Dendritic cell treated with granulocyte-macrophage colony-stimulating factor and Interleukin-4, amounts not matched to agents 40 ng/mL and 50 ng/mL, for 4 days (primary cell): Measurements from ENCODE around the gene TBC1D5.
"Not testable (repeated sequence)": the region's sequence is repeated elsewhere in the genome, so short reads cannot be mapped to it uniquely, and the experiment has no call there.

ENCODE experiments used
- H3K27ac Mint-ChIP-seq: one replicate; pipeline ENCODE4 v1.8.0; 2022; ENCODE audit warnings: mild to moderate bottlenecking, mixed read lengths
- H3K27me3 Mint-ChIP-seq: one replicate; pipeline ENCODE4 v1.8.0; 2022; ENCODE audit warnings: mild to moderate bottlenecking, mixed read lengths
- H3K36me3 Mint-ChIP-seq: one replicate; pipeline ENCODE4 v1.8.0; 2022; ENCODE audit warnings: low read depth, mixed read lengths
- H3K4me1 Mint-ChIP-seq: one replicate; pipeline ENCODE4 v1.8.0; 2022; ENCODE audit warnings: low read depth, mixed read lengths
- H3K4me3 Mint-ChIP-seq: one replicate; pipeline ENCODE4 v1.8.0; 2022; ENCODE audit warnings: mild to moderate bottlenecking, moderate library complexity, mixed read lengths
- H3K9me3 Mint-ChIP-seq: one replicate; pipeline ENCODE4 v1.8.0; 2022; ENCODE audit warnings: mixed read lengths
- intact Hi-C: fragments of 100-400 bp; cut with micrococcal nuclease; formaldehyde crosslinking; loops from one replicate; pipeline ENCODE4 v1.15.0; 2022

TBC1D5 gene

GRCh38 chr3:17132286-17133115 is 609.9 kb downstream of the TBC1D5 start:
- Mint-ChIP-seq H3K4me1 (no peaks in the 10 kb centered on the region), H3K27ac (no peak overlapping the region), H3K36me3 (no peaks in the 10 kb centered on the region), H3K27me3 (no peaks in the 10 kb centered on the region), H3K4me3 (no peak overlapping the region), H3K9me3 (peaks cover 22% of the 10 kb centered on the region)
- intact Hi-C loops, result no loop called here

- no peak overlapping the region for H3K4me3 Mint-ChIP-seq
- H3K4me1 Mint-ChIP-seq, result no peaks in the 10 kb centered on the region
- no peaks in the 10 kb centered on the region for H3K36me3 Mint-ChIP-seq
- intact Hi-C loops, result no loop called here
- H3K27me3 Mint-ChIP-seq, result no peaks in the 10 kb centered on the region
- H3K9me3 Mint-ChIP-seq, result peaks cover 27% of the 10 kb centered on the region
- H3K27ac Mint-ChIP-seq, result no peak overlapping the region
These were observed 611.5 kb downstream of the TBC1D5 start for GRCh38 chr3:17130956-17131355.

GRCh38 chr3:17129556-17129955 is 612.9 kb downstream of the TBC1D5 start:
- no peak overlapping the region for H3K27ac Mint-ChIP-seq

GRCh38 chr3:17128671-17129070 is 613.8 kb downstream of the TBC1D5 start:
- peaks cover 21% of the 10 kb centered on the region for H3K9me3 Mint-ChIP-seq
- intact Hi-C loops, H3K27ac Mint-ChIP-seq, H3K4me3 Mint-ChIP-seq, H3K36me3 Mint-ChIP-seq, H3K27me3 Mint-ChIP-seq, H3K4me1 Mint-ChIP-seq: not testable (repeated sequence)

More at GRCh38 chr3:17129556-17129955, 612.9 kb downstream of the TBC1D5 start:
- intact Hi-C loops, result no loop called here
- Mint-ChIP-seq H3K4me3 (no peak overlapping the region), H3K36me3 (no peaks in the 10 kb centered on the region), H3K4me1 (no peaks in the 10 kb centered on the region), H3K9me3 (peaks cover 21% of the 10 kb centered on the region), H3K27me3 (no peaks in the 10 kb centered on the region)

GRCh38 chr3:17125738-17126442 is 616.5 kb downstream of the TBC1D5 start:
- intact Hi-C loops, result no loop called here
- Mint-ChIP-seq H3K9me3 (peaks cover 21% of the 10 kb centered on the region), H3K4me3 (no peak overlapping the region), H3K27ac (no peak overlapping the region), H3K4me1 (no peaks in the 10 kb centered on the region), H3K36me3 (no peaks in the 10 kb centered on the region), H3K27me3 (no peaks in the 10 kb centered on the region)

GRCh38 chr3:17122758-17123157 is 619.7 kb downstream of the TBC1D5 start:
- H3K36me3 Mint-ChIP-seq, result no peaks in the 10 kb centered on the region
- H3K27ac Mint-ChIP-seq, result no peak overlapping the region
- no peaks in the 10 kb centered on the region for H3K27me3 Mint-ChIP-seq
- peaks cover 5% of the 10 kb centered on the region for H3K4me1 Mint-ChIP-seq
- intact Hi-C loops, result no loop called here
- peaks cover 8% of the 10 kb centered on the region for H3K9me3 Mint-ChIP-seq
- no peak overlapping the region for H3K4me3 Mint-ChIP-seq

GRCh38 chr3:17121336-17121735 is 621.1 kb downstream of the TBC1D5 start:
- Mint-ChIP-seq H3K4me1 (peaks cover 5% of the 10 kb centered on the region), H3K9me3 (no peaks in the 10 kb centered on the region), H3K36me3 (no peaks in the 10 kb centered on the region), H3K27me3 (no peaks in the 10 kb centered on the region), H3K27ac (no peak overlapping the region), H3K4me3 (no peak overlapping the region)
- intact Hi-C loops, result no loop called here

- intact Hi-C loops, result no loop called here
- no peaks in the 10 kb centered on the region for H3K27me3 Mint-ChIP-seq
- H3K36me3 Mint-ChIP-seq, result no peaks in the 10 kb centered on the region
- no peaks in the 10 kb centered on the region for H3K9me3 Mint-ChIP-seq
- H3K4me1 Mint-ChIP-seq, result peaks cover 5% of the 10 kb centered on the region
- H3K4me3 Mint-ChIP-seq, result no peak overlapping the region
- H3K27ac Mint-ChIP-seq, result no peak overlapping the region
These were observed 622.3 kb downstream of the TBC1D5 start for GRCh38 chr3:17120115-17120514.

- H3K27me3 Mint-ChIP-seq, result no peaks in the 10 kb centered on the region
- intact Hi-C loops, result no loop called here
- H3K4me1 Mint-ChIP-seq, result peaks cover 5% of the 10 kb centered on the region
These were observed 623.0 kb downstream of the TBC1D5 start for GRCh38 chr3:17119201-17120072.

GRCh38 chr3:17118771-17119170 is 623.7 kb downstream of the TBC1D5 start:
- H3K9me3 Mint-ChIP-seq, result peaks cover 4% of the 10 kb centered on the region
- H3K4me3 Mint-ChIP-seq, result no peak overlapping the region
- H3K27ac Mint-ChIP-seq, result no peak overlapping the region
- no peaks in the 10 kb centered on the region for H3K27me3 Mint-ChIP-seq
- H3K4me1 Mint-ChIP-seq, result peaks cover 5% of the 10 kb centered on the region
- H3K36me3 Mint-ChIP-seq, result no peaks in the 10 kb centered on the region
- intact Hi-C loops, result no loop called here

More at GRCh38 chr3:17119201-17120072, 623.0 kb downstream of the TBC1D5 start:
- Mint-ChIP-seq H3K9me3 (no peaks in the 10 kb centered on the region), H3K4me3 (no peak overlapping the region), H3K27ac (no peak overlapping the region), H3K36me3 (no peaks in the 10 kb centered on the region)

- H3K27ac Mint-ChIP-seq, result no peak overlapping the region
- intact Hi-C loops, result no loop called here
- H3K36me3 Mint-ChIP-seq, result no peaks in the 10 kb centered on the region
- no peaks in the 10 kb centered on the region for H3K27me3 Mint-ChIP-seq
- no peak overlapping the region for H3K4me3 Mint-ChIP-seq
- peaks cover 5% of the 10 kb centered on the region for H3K4me1 Mint-ChIP-seq
- H3K9me3 Mint-ChIP-seq, result peaks cover 11% of the 10 kb centered on the region
These were observed 626.3 kb downstream of the TBC1D5 start for GRCh38 chr3:17116007-17116600.

- H3K9me3 Mint-ChIP-seq, result peaks cover 11% of the 10 kb centered on the region
- H3K27me3 Mint-ChIP-seq, result no peaks in the 10 kb centered on the region
- H3K4me1 Mint-ChIP-seq, result peaks cover 11% of the 10 kb centered on the region
- H3K27ac Mint-ChIP-seq, result no peak overlapping the region
- no peak overlapping the region for H3K4me3 Mint-ChIP-seq
- intact Hi-C loops, result no loop called here
- no peaks in the 10 kb centered on the region for H3K36me3 Mint-ChIP-seq
These were observed 627.2 kb downstream of the TBC1D5 start for GRCh38 chr3:17115186-17115585.

- Mint-ChIP-seq H3K9me3 (peaks cover 16% of the 10 kb centered on the region), H3K4me3 (no peak overlapping the region), H3K27ac (no peak overlapping the region), H3K27me3 (peaks cover 1% of the 10 kb centered on the region), H3K4me1 (peaks cover 6% of the 10 kb centered on the region), H3K36me3 (no peaks in the 10 kb centered on the region)
- intact Hi-C loops, result no loop called here
These were observed 630.8 kb downstream of the TBC1D5 start for GRCh38 chr3:17111586-17111985.
